Measurements from ENCODE around the gene LRP6. TPM values are rescaled to one million over a fixed set of nuclear protein-coding genes. Genes with fewer than 3 reads are reported as not detected.
A peak's percentile ranks its signal among the peaks of the same experiment; 100 is the strongest.

LRP6 gene
- polyA plus RNA-seq, 6 donors from 2014 or later, result 0.48 to 1.2 (median 0.87) TPM; not detected in 2

DNA sequence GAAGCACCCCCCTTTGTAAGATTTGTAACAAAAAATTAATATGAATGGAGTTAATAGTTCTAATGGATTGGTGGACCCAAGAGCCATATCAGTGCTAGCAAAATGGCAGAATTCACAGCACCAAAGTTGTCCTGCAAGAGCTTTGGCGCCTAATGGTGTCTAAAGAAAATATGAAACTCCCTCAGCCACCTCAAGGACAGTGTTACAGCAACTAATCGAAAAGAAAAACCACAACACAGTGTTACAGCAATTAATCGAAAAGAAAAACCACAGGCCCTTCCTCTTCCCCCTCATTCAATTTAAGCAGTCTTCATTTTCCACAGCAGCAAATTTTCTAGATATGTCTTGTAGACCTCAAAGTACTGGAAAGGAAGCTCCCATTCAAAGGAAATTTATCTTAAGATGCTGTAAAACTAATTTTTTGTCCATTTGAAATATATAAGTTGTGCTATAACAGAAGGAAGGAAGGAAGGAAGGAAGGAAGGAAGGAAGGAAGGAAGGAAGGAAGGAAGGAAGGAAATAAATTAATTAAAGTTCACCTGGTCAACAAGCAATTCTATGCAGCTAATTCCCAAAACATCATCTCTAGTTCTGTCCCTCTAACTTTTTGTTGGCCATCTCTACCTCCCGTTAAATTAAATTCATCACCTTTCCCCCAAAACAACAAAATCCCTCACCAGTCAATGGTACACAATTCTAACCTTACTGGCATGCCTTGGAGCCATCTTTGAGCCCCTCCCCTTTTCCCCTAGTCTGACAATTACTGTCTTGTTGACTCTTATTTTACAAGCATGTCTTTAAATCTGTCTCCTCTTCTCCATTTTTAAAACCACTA lies 17.4 kb downstream of the LRP6 start:
- peak overlapping the region in 1 of 6 donors; percentile 3 for H3K27ac Mint-ChIP-seq
- H3K4me3 Mint-ChIP-seq, result no peak overlapping the region
- no peaks in the 10 kb centered on the region for H3K27me3 Mint-ChIP-seq
- H3K4me1 Mint-ChIP-seq, result peaks cover 0 to 11% (median 6%) of the 10 kb centered on the region in 3 donors
- H3K9me3 Mint-ChIP-seq, result no peaks in the 10 kb centered on the region
- ATAC-seq (ENCODE audit: low read depth in 2 of 2) (no peak), DNase-seq (no peak)
- no peaks in the 10 kb centered on the region for H3K36me3 Mint-ChIP-seq

DNA sequence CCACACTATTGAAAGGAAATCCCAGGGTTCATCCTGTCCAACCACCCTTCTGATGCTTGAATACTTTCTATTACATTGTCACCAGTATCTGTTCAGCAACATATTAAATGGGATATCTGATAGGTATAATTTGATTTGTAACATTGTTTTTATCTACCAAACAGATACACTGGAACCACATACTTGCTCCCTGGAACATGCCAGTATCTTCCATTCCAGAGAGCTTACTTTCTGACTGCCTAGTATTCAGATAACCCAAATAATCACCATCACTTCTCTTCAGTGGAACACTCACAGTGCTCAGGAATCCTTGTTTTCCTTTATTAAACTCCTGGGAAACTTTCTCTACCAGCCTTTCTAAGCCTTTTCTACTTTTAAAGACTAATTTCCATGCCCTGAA lies 19.3 kb downstream of the LRP6 start:
- Mint-ChIP-seq H3K27me3 (no peaks in the 10 kb centered on the region), H3K9me3 (no peaks in the 10 kb centered on the region), H3K4me1 (peaks cover 0 to 14% (median 6%) of the 10 kb centered on the region in 3 donors), H3K4me3 (no peak overlapping the region), H3K36me3 (peaks cover 0 to 4% of the 10 kb centered on the region in 2 donors), H3K27ac (no peak overlapping the region)
- no peak for ATAC-seq (ENCODE audit: low read depth in 2 of 2)
- DNase-seq, result no peak

DNA sequence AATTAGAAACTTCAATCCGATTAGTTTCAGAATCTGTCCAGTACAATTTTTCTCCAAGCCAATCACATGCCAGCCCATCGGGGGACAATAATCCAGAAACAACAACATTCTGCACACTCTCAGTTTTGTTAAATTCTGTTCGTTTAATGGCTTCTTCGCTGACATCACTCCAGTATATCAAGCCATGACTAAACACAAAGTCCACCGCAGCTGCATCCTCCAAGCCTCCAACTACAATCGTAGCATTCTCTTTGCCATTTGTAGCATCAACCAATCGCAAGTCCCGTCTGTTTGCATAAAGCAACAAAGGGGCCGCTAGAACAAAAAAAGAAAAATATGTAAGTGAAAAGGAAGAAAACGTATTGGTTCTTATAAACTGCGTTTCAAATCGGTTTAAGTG lies 22.5 kb downstream of the LRP6 start:
- Mint-ChIP-seq H3K4me1 (peaks cover 0 to 16% (median 0%) of the 10 kb centered on the region in 3 donors), H3K27me3 (no peaks in the 10 kb centered on the region), H3K36me3 (peaks cover 0 to 4% of the 10 kb centered on the region in 2 donors), H3K9me3 (no peaks in the 10 kb centered on the region), H3K4me3 (no peak overlapping the region), H3K27ac (no peak overlapping the region)
- DNase-seq (no peak), ATAC-seq (ENCODE audit: low read depth in 2 of 2) (no peak)

DNA sequence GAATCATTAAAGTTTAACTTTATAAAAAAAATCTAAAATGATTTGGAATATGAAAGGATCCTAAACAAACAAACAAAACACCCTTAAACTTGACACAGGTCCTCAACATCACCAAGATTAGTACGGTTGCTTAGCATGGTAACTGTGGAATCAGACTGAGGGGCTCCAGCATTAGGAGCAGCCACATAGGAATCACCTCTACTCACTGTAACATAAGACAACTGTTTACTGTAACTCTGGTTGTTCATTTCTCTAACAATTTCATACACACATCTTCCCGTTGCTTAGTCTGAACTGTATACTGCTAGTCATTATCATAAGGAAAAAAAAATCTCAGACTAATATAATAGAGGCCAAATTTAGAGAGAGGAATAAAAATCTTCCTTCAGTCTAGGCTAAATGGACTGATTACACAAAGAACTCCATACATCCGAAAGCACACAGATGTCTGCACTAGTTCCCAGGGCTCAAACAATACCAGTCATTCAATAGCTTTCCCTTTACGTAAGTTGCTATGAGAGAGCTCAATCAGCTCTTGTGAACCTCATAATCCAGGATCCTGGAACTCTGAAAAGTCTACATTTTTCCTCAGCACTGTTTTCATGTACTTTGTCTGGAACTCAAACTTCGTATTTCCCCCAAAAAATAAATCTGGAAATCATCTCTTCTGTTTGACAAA lies 26.0 kb downstream of the LRP6 start:
- H3K27ac Mint-ChIP-seq, result no peak overlapping the region
- no peak overlapping the region for H3K4me3 Mint-ChIP-seq
- ATAC-seq (ENCODE audit: low read depth in 2 of 2) (no peak), DNase-seq (no peak)
- H3K4me1 Mint-ChIP-seq, result peaks cover 0 to 14% (median 0%) of the 10 kb centered on the region in 3 donors
- H3K9me3 Mint-ChIP-seq, result no peaks in the 10 kb centered on the region
- H3K36me3 Mint-ChIP-seq, result peaks cover 0 to 4% of the 10 kb centered on the region in 2 donors
- H3K27me3 Mint-ChIP-seq, result no peaks in the 10 kb centered on the region

DNA sequence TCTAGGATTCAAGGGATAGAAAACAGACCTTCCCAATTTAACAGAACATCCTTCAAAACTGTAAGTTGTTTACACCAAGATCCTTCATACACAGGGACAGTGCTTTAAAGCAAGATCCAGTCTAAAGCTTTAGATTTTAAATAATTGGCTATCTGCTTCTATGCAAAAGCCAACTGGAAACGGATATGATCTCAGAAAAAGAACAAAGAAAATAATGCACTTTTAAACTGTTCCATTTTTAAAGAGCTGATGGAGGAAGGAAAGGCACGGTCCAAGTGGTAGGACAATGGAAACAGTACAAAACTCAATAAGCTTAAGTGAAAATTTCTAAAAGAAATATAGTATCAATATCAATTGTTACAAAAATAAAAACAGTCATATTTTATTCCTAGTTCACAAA lies 27.7 kb downstream of the LRP6 start:
- no peak overlapping the region for H3K27ac Mint-ChIP-seq
- no peak overlapping the region for H3K4me3 Mint-ChIP-seq
- H3K4me1 Mint-ChIP-seq, result peaks cover 0 to 14% (median 0%) of the 10 kb centered on the region in 3 donors
- H3K27me3 Mint-ChIP-seq, result no peaks in the 10 kb centered on the region
- H3K36me3 Mint-ChIP-seq, result peaks cover 0 to 3% of the 10 kb centered on the region in 2 donors
- DNase-seq (no peak), ATAC-seq (ENCODE audit: low read depth in 2 of 2) (no peak)
- H3K9me3 Mint-ChIP-seq, result peaks cover 0 to 2% (median 0%) of the 10 kb centered on the region in 7 donors

DNA sequence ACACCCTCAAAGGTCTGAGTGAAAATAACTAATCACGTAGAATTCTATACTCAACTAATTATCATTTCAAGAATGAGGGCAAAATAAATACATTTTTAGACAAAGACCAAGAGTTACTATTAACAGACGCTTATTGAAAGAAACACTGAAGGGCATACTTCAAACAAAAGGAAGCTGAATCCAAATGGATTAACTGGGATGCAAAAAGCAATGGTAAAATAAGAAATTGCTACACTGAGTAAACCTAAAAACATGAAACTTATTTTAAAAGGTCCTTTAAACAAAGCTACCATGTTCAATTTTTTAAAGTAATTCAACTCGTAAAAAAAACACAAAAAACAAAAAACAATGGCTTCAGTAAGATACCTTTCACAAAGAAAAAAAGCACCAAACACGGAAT lies 28.2 kb downstream of the LRP6 start:
- H3K4me3 Mint-ChIP-seq, result no peak overlapping the region
- no peaks in the 10 kb centered on the region for H3K36me3 Mint-ChIP-seq
- DNase-seq, result no peak
- no peaks in the 10 kb centered on the region for H3K27me3 Mint-ChIP-seq
- no peak for ATAC-seq (ENCODE audit: low read depth in 2 of 2)
- H3K4me1 Mint-ChIP-seq, result peaks cover 0 to 14% (median 0%) of the 10 kb centered on the region in 3 donors
- H3K9me3 Mint-ChIP-seq, result peaks cover 0 to 2% (median 0%) of the 10 kb centered on the region in 7 donors
- H3K27ac Mint-ChIP-seq, result no peak overlapping the region

DNA sequence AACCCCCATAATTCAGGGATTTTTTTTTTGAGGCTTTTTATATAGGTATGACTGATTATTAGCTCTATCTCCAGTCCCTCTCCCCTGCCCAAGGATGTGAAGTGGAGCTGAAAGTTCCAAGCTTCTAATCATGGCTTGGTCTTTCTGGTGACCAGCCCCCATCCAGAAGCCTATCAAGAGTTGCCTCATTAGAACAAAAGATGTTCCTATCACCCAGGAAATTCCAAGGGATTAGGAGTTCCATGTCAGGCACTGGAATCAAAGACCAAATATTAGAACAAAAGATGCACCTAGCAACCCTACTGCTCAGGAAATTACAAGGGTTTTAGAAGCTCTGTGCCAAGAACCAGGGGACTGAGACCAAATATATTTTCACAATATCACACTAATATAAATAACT lies 29.9 kb downstream of the LRP6 start:
- Mint-ChIP-seq H3K4me1 (peaks cover 0 to 5% (median 0%) of the 10 kb centered on the region in 3 donors), H3K36me3 (no peaks in the 10 kb centered on the region)

DNA sequence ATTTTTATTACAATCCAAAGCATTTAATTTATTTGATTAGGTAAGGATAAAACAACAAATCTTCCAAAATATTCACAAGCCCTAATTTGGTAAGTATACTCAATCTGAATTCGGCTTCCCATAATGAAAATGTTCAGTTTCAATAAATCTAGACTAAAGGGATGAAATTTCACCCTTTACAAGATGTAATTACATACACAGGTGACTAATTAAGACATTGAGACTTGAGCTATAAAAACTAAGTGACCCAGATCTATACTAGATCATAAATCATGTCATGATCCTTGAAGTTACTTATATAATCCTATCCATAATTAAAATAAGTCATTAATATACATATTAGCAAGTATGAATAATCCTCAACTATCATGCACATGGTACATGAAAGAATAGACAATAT lies 36.6 kb downstream of the LRP6 start:
- H3K36me3 Mint-ChIP-seq, result peaks cover 5 to 8% of the 10 kb centered on the region in 2 donors
- no peak overlapping the region for H3K4me3 Mint-ChIP-seq
- peaks cover 2 to 12% (median 6%) of the 10 kb centered on the region in 7 donors for H3K9me3 Mint-ChIP-seq
- ATAC-seq (ENCODE audit: low read depth in 2 of 2) (no peak), DNase-seq (no peak)
- no peaks in the 10 kb centered on the region for H3K4me1 Mint-ChIP-seq
- H3K27me3 Mint-ChIP-seq, result no peaks in the 10 kb centered on the region
- no peak overlapping the region for H3K27ac Mint-ChIP-seq

More for the DNA sequence above, 29.9 kb downstream of the LRP6 start:
- Mint-ChIP-seq H3K27ac (no peak overlapping the region), H3K9me3 (peaks cover 0 to 2% (median 0%) of the 10 kb centered on the region in 7 donors), H3K4me3 (no peak overlapping the region), H3K27me3 (no peaks in the 10 kb centered on the region)
- ATAC-seq (ENCODE audit: low read depth in 2 of 2) (no peak), DNase-seq (no peak)

DNA sequence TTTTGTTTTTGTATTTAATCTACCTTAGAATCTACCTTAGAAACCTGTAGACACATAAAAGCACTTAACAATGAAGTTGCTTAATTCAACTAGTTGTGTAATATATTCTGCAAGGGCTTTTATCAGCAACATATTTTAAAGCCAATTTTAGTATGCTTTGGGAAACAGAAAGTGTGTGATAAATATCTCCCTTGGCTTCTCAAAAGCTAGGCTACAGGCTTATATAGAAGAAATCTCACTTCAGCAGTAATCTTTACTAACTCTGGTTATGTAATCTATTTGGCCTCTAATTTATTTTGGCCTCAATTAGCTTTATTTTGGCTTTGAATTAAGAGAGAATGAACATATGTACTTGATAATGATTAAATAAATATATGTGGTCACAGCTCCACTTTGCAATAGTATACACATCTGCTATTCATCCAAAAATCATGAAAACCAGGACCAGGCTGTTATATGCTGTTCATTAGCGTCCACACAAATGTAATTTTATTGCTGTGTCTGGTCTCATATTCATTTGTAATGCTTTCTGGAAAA lies 37.2 kb downstream of the LRP6 start:
- ATAC-seq (ENCODE audit: low read depth in 2 of 2) (no peak), DNase-seq (no peak)
- Mint-ChIP-seq H3K4me1 (no peaks in the 10 kb centered on the region), H3K9me3 (peaks cover 0 to 12% (median 6%) of the 10 kb centered on the region in 7 donors), H3K27ac (no peak overlapping the region), H3K27me3 (no peaks in the 10 kb centered on the region), H3K36me3 (peaks cover 5 to 8% of the 10 kb centered on the region in 2 donors), H3K4me3 (no peak overlapping the region)

DNA sequence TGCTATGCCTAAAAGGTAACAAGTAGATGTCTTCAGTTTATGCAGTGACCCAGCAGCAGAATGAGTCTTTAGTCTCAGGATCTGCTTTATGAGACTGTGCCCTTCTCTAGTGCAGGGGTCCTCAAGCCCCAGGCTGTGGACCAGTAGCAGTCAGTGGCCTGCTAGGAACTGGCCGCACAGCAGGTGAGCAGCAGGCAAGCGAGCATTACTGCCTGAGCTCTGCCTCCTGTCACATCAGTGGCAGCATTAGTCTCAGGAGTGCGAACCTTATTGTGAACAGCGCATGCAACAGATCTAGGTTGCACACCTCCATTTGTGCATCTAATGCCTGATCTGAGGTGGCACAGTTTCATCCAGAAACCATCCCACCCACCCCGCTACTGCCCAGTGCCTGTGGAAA lies 38.4 kb downstream of the LRP6 start:
- Mint-ChIP-seq H3K4me3 (no peak overlapping the region), H3K4me1 (no peaks in the 10 kb centered on the region), H3K36me3 (peaks cover 5 to 8% of the 10 kb centered on the region in 2 donors), H3K27ac (no peak overlapping the region), H3K9me3 (peaks cover 0 to 12% (median 6%) of the 10 kb centered on the region in 7 donors), H3K27me3 (no peaks in the 10 kb centered on the region)
- DNase-seq (no peak), ATAC-seq (ENCODE audit: low read depth in 2 of 2) (no peak)

DNA sequence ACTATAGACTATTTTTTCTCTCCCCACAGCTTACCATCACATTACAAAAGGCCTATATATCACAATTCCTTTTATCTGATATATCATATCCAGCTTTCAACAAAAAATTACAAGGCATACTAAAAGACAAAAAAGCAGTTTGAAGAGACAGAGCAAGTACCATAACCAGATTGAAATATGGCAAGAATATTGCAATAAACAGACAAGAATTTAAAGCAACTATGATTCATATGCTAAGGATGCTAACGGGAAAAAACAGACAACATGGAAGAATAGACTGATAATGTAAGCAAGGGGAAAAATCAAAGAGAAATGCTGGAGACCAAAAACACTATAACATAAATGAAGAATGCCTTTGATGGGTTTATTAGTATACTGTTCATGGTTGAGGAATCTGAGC lies 40.7 kb downstream of the LRP6 start:
- no peak for ATAC-seq (ENCODE audit: low read depth in 2 of 2)
- no peak overlapping the region for H3K4me3 Mint-ChIP-seq
- no peaks in the 10 kb centered on the region for H3K4me1 Mint-ChIP-seq

DNA sequence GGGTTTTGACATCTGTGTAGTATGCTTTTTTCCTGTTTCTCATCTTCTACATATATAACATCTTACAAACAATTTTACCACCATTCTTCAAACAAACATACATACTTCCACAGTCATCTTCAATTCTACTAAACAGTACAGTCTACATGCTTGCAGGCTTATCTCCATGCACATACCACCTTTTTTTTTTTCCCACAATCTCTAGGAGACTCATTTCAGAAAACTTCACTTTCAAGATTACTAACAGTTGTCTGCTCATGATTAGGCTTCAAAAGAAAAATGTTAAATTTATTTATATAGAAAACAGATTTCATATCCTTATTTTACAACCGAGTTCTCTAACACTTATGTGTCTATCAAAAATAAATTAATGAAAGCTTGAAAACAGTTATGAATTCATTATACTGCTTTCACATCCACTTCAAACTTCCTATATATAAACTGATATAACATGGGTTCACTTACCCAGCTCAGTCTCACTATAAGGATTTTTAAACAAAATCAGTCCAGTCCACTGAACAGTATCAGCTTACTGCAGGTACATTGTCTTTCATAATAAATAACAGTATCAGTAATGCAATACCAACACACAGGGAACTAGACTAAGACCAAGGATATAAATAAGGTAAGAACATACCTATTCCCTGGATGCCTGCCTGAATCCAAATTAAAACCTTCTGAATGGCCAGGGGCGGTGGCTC lies 42.5 kb downstream of the LRP6 start:
- H3K27me3 Mint-ChIP-seq, result peaks cover 0 to 12% (median 0%) of the 10 kb centered on the region in 3 donors
- H3K4me3 Mint-ChIP-seq, result no peak overlapping the region
- no peak for DNase-seq
- H3K36me3 Mint-ChIP-seq, result peaks cover 5 to 8% of the 10 kb centered on the region in 2 donors
- H3K27ac Mint-ChIP-seq, result no peak overlapping the region
- ATAC-seq (ENCODE audit: low read depth in 2 of 2), result no peak
- peaks cover 0 to 12% (median 6%) of the 10 kb centered on the region in 7 donors for H3K9me3 Mint-ChIP-seq
- H3K4me1 Mint-ChIP-seq, result no peaks in the 10 kb centered on the region

More for the DNA sequence above, 40.7 kb downstream of the LRP6 start:
- Mint-ChIP-seq H3K27ac (no peak overlapping the region), H3K27me3 (peaks cover 0 to 1% (median 0%) of the 10 kb centered on the region in 3 donors), H3K9me3 (peaks cover 0 to 12% (median 6%) of the 10 kb centered on the region in 7 donors), H3K36me3 (peaks cover 5 to 8% of the 10 kb centered on the region in 2 donors)
- no peak for DNase-seq

DNA sequence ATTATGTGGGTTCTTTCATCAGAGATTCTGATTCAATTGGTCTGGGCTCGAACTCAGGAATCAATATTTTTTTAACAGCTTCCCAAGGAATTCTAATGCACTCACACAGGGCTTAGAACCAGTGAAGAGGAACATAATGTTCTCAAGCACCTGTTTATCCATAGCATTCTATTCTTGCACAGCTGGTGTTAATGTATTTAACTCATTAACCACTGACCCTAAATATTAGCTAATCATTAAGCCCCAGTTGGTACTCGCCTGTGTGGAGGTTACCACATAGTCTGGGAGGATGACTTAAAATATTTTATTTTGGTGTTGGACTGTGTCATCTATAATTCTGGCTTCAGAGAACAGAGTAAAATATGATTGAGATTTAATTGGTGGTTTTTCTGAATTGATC lies 45.3 kb downstream of the LRP6 start:
- DNase-seq (no peak), ATAC-seq (ENCODE audit: low read depth in 2 of 2) (no peak)
- Mint-ChIP-seq H3K4me1 (peaks cover 0 to 4% (median 0%) of the 10 kb centered on the region in 3 donors), H3K27me3 (peaks cover 0 to 12% (median 0%) of the 10 kb centered on the region in 3 donors), H3K36me3 (peaks cover 5 to 7% of the 10 kb centered on the region in 2 donors), H3K27ac (no peak overlapping the region), H3K9me3 (peaks cover 0 to 12% (median 6%) of the 10 kb centered on the region in 7 donors), H3K4me3 (no peak overlapping the region)
